Progenitor cell of endocrine pancreas (in vitro differentiated cells): ENCODE data around the gene HSPB6. TPM values are rescaled to one million over a fixed set of nuclear protein-coding genes. Genes with fewer than 3 reads are reported as not detected.
"Not testable (repeated sequence)": the region's sequence is repeated elsewhere in the genome, so short reads cannot be mapped to it uniquely, and the experiment has no call there.

ENCODE experiments used
- DNase-seq: peaks from one replicate; pipeline ENCODE4 v3.0.0; 2021; ENCODE audit warnings: low spot score; ENCODE audit not compliant: unreplicated experiment
- H3K27ac Mint-ChIP-seq: 2 replicates; pipeline ENCODE4 v1.8.0; 2021; ENCODE audit warnings: mild to moderate bottlenecking, moderate library complexity, mixed read lengths
- H3K27me3 Mint-ChIP-seq: 2 replicates; pipeline ENCODE4 v1.8.0; 2021; ENCODE audit warnings: mixed read lengths
- H3K36me3 Mint-ChIP-seq: 2 replicates; pipeline ENCODE4 v1.8.0; 2022; ENCODE audit warnings: mixed read lengths; ENCODE audit not compliant: insufficient read depth
- H3K4me1 Mint-ChIP-seq: 2 replicates; pipeline ENCODE4 v1.8.0; 2021; ENCODE audit warnings: low read depth, mixed read lengths
- H3K4me3 Mint-ChIP-seq: 2 replicates; pipeline ENCODE4 v1.8.0; 2021; ENCODE audit warnings: low read depth, mild to moderate bottlenecking, moderate library complexity, mixed read lengths
- H3K9me3 Mint-ChIP-seq: 2 replicates; pipeline ENCODE4 v1.8.0; 2021; ENCODE audit warnings: low read depth, mixed read lengths
- CTCF ChIP-seq: fragments of 200-600 bp; sonication (generic); IDR thresholded peaks from one replicate; pipeline ENCODE4 v1.5.0; 2021; ENCODE audit warnings: antibody characterized with exemption, mild to moderate bottlenecking; ENCODE audit not compliant: unreplicated experiment
- total RNA-seq: library from RNA; stranded (reverse); gene quantifications from 2 replicates; pipeline ENCODE4 v1.2.1, GENCODE V29; 2021

Gene HSPB6
- total RNA-seq, 1 donor from 2014 or later: not detected

GRCh38 chr19:35775298-35776101, 18.7 kb upstream of the HSPB6 start, which contains the start of gene ARHGAP33:
ARHGAP33 (plus strand) TSS chr19:35775564; CDS start chr19:35775659, 95 bp downstream.
- DNase-seq: peak; percentile 99
- Mint-ChIP-seq H3K4me3 (peak within 1 kb of the TSS; percentile 72), H3K27me3 (peaks cover 30% of the 10 kb centered on the region), H3K4me1 (peaks cover 7% of the 10 kb centered on the region), H3K27ac (no peak within 1 kb of the TSS), H3K9me3 (no peaks in the 10 kb centered on the region), H3K36me3 (peaks cover 3% of the 10 kb centered on the region)
- no peak for TF ChIP-seq CTCF

DNA sequence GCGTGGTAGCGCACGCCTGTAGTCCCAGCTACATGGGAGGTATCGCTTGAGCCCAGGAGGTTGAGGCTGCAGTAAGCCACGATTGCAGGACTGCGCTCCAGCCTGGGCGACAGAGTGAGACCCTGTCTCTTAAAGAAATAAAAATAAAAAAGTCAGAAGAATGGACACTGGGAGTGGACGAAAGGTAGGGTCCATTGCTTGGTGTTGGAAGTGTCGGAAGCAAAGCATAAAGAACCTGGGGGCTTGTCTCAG, 18.1 kb upstream of the HSPB6 start:
- TF ChIP-seq CTCF: no peak
- peaks cover 30% of the 10 kb centered on the region for H3K27me3 Mint-ChIP-seq
- no peaks in the 10 kb centered on the region for H3K9me3 Mint-ChIP-seq
- no peak for DNase-seq
- H3K4me3 Mint-ChIP-seq: peak overlapping the region; percentile 72
- H3K4me1 Mint-ChIP-seq: peaks cover 7% of the 10 kb centered on the region
- H3K27ac Mint-ChIP-seq: no peak overlapping the region
- peaks cover 4% of the 10 kb centered on the region for H3K36me3 Mint-ChIP-seq

- Mint-ChIP-seq H3K27me3 (peaks cover 30% of the 10 kb centered on the region), H3K27ac (no peak overlapping the region), H3K36me3 (peaks cover 2% of the 10 kb centered on the region), H3K4me1 (peaks cover 7% of the 10 kb centered on the region), H3K4me3 (peak overlapping the region; percentile 72), H3K9me3 (no peaks in the 10 kb centered on the region)
- DNase-seq: no peak
- TF ChIP-seq CTCF: no peak
These were observed 17.6 kb upstream of the HSPB6 start for GRCh38 chr19:35774274-35775045.

DNA sequence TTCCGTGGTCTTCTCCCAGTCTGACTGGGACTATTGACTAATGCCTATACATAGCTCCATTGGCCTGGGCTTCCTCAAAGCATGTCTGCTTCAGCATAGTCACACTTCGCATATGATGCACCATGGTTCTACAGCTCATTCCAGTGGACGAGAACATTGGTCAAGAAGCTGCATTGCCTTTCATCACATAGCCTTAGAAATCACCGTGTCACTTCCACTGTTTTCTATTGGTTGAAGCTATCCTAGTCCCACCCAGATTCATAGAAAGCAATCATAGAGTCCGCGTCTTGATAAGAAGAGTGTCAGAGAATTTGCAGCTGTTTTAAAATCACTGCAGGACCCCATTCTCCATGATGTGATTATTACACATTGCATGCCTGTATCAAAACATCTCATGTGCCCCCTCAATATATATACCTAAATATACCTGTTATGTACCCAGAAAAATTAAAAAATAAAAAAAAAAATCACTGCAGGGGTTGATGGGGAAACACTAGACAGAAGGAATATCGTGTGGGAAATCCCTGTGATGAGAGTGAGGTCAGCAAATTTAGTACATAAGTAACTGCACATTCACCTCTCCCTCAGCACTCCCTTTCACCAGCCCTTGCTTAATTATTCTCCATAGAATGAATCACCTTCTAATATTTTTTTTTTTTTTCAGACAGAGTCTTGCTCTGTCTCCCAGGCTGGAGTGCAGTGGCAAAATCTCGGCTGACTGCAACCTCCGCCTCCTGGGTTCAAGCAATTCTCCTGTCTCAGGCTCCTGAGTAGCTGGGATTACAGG, 16.4 kb upstream of the HSPB6 start:
- DNase-seq: no peak
- no peaks in the 10 kb centered on the region for H3K9me3 Mint-ChIP-seq

GRCh38 chr19:35772362-35772761, 15.5 kb upstream of the HSPB6 start:
- not testable (repeated sequence) for H3K4me3 Mint-ChIP-seq, H3K27ac Mint-ChIP-seq, H3K4me1 Mint-ChIP-seq, H3K36me3 Mint-ChIP-seq, H3K9me3 Mint-ChIP-seq, DNase-seq
- H3K27me3 Mint-ChIP-seq: peaks cover 25% of the 10 kb centered on the region

More for the DNA sequence above, 16.4 kb upstream of the HSPB6 start:
- H3K27ac Mint-ChIP-seq: no peak overlapping the region
- peaks cover 7% of the 10 kb centered on the region for H3K4me1 Mint-ChIP-seq
- H3K4me3 Mint-ChIP-seq: no peak overlapping the region
- peaks cover 30% of the 10 kb centered on the region for H3K27me3 Mint-ChIP-seq
- peaks cover 2% of the 10 kb centered on the region for H3K36me3 Mint-ChIP-seq
- no peak for TF ChIP-seq CTCF
